ACC112 (cell line): Measurements from ENCODE around the gene BBX.
"Not testable (repeated sequence)": the region's sequence is repeated elsewhere in the genome, so short reads cannot be mapped to it uniquely, and the experiment has no call there.

Experiments used
- H2AFZ ChIP-seq: fragments of 200-600 bp; sonication (generic); one replicate; pipeline ENCODE4 v1.6.0; 2017; ENCODE audit warnings: antibody characterized with exemption, low read length; ENCODE audit not compliant: unreplicated experiment
- H3K27ac ChIP-seq: fragments of 200-600 bp; sonication (generic); 2 replicates; pipeline ENCODE4 v1.5.1; 2014; ENCODE audit warnings: low read depth, mild to moderate bottlenecking, antibody characterized with exemption, low read length, moderate library complexity
- H3K27me3 ChIP-seq: fragments of 200-600 bp; sonication (generic); 2 replicates; pipeline ENCODE4 v1.6.1; 2014; ENCODE audit warnings: mild to moderate bottlenecking, antibody characterized with exemption, low read length, moderate library complexity, mixed read lengths; ENCODE audit not compliant: insufficient read depth
- H3K36me3 ChIP-seq: fragments of 200-600 bp; sonication (generic); 2 replicates; pipeline ENCODE4 v1.6.1; 2016; ENCODE audit warnings: mild to moderate bottlenecking, antibody characterized with exemption, low read length, moderate library complexity, mixed read lengths; ENCODE audit not compliant: insufficient read depth
- H3K4me1 ChIP-seq: fragments of 200-600 bp; sonication (generic); one replicate; pipeline ENCODE4 v1.6.1; 2016; ENCODE audit warnings: low read length, mixed read lengths; ENCODE audit not compliant: insufficient read depth, unreplicated experiment, control insufficient read depth
- H3K4me3 ChIP-seq: fragments of 200-600 bp; sonication (generic); 2 replicates; pipeline ENCODE4 v1.5.1; 2014; ENCODE audit warnings: mild to moderate bottlenecking, low read depth, low read length
- H3K79me2 ChIP-seq: fragments of 200-600 bp; sonication (generic); one replicate; pipeline ENCODE4 v1.6.0; 2016; ENCODE audit warnings: low read length; ENCODE audit not compliant: control insufficient read depth, unreplicated experiment, insufficient read depth

BBX gene

DNA sequence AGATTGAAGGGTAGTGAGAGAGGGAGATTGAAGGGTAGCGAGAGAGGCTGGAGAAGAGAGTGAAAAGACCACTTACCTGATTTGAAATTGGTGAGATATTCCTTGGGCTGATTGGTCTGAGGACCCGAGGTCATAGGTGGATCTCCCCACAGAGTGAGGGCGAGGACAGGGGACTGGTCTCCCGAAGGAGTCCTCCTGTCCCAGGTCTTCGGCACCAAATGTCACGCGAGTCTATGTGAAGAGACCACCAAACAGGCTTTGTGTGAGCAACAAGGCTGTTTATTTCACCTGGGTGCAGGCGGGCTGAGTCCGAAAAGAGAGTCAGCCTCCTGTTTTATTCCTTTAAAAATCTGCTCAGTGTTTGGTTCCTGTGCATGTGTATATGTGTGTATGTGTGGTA, 48.7 kb downstream of the BBX start:
- not testable (repeated sequence) for H3K27me3 ChIP-seq, H3K4me1 ChIP-seq, H2AFZ ChIP-seq, H3K27ac ChIP-seq, H3K36me3 ChIP-seq, H3K4me3 ChIP-seq
- peaks cover 23% of the 10 kb centered on the region for H3K79me2 ChIP-seq

DNA sequence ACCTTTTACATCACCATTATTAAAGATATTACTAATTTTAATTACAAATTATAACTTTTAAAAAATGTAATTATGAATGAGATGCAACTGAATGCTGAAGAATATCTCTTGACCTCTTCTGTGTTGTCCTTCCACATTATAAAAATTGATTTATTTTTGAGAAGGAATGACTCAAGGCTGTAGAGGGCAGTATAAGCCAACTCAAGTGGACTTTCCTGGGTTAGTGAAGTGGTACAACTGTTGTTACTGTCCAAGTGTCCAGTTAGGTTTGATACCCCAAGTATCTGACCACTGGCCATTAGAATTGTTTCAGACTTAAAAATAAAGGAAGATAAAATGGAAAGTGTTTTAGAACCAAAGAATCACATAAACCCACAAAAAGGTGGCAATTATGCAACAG, 51.9 kb downstream of the BBX start:
- no peak overlapping the region for H2AFZ ChIP-seq
- H3K4me1 ChIP-seq = peaks cover 12% of the 10 kb centered on the region
- no peaks in the 10 kb centered on the region for H3K36me3 ChIP-seq
- no peaks in the 10 kb centered on the region for H3K27me3 ChIP-seq
- peaks cover 12% of the 10 kb centered on the region for H3K79me2 ChIP-seq
- no peak overlapping the region for H3K4me3 ChIP-seq
- H3K27ac ChIP-seq = no peak overlapping the region

DNA sequence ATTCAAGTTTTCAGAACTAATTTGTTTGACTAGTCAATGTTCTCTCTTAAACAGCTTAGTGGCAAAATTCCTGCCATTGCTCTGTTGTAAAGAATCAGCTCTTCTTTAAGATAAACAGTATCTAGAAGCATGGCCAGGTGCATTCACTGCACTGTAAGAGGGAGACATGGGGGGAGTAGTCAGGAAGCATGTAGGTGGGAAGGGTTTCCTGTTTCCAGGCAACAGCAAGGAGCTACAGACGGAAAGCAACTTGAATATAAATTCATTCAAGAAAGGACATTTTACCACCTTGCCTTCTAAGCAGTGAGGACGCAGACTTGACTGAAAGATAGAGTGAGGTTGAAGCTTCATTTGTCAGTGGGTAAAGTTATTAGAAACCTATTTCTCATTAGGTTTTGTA, 55.3 kb downstream of the BBX start:
- Histone ChIP-seq H3K36me3 (no peaks in the 10 kb centered on the region), H3K79me2 (peaks cover 9% of the 10 kb centered on the region), H3K27ac (no peak overlapping the region), H2AFZ (no peak overlapping the region), H3K4me1 (peaks cover 12% of the 10 kb centered on the region), H3K27me3 (no peaks in the 10 kb centered on the region), H3K4me3 (no peak overlapping the region)

DNA sequence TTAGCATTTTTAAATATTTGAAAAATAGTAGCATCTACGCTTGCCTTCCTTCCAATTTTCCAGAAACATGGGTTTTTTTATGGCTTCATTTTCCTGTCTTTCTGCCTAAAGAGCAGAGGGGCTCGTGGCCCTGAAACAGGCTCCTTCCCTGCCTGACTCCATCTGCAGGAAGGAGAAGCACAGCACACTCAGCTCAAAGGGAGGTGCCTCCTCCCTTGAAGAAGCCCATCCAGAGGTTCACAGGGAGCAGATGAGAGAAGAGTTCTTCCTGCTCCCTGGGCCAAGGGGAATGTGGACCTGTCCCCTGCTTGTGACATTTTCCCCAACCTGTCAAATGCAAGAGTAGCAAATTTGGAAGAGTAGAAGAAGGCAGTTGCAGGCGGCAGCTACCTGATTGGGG, 55.8 kb downstream of the BBX start:
- H3K4me3 ChIP-seq = no peak overlapping the region
- peaks cover 9% of the 10 kb centered on the region for H3K79me2 ChIP-seq
- H2AFZ ChIP-seq = no peak overlapping the region
- no peak overlapping the region for H3K27ac ChIP-seq
- peaks cover 12% of the 10 kb centered on the region for H3K4me1 ChIP-seq
- no peaks in the 10 kb centered on the region for H3K36me3 ChIP-seq
- H3K27me3 ChIP-seq = no peaks in the 10 kb centered on the region

DNA sequence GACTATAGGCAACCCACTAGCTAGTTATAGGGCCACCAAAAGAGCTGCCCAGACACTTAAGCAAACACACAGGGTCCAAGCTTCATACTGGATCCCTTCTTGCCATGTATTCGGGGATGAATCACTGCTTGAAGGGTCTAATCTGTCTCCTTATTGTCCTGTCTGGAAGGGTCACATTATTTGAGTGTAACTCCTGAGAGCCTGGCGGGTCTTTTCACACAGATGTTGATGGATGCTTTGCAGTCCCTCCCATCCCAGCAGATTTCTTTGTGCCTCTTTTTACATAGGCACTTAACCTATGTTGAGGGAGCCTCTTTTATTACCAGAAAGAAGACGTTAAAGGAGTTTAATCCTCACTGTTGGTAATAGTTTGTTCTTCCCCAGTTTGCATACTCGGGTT, 56.6 kb downstream of the BBX start:
- Histone ChIP-seq H2AFZ (no peak overlapping the region), H3K27ac (no peak overlapping the region)

DNA sequence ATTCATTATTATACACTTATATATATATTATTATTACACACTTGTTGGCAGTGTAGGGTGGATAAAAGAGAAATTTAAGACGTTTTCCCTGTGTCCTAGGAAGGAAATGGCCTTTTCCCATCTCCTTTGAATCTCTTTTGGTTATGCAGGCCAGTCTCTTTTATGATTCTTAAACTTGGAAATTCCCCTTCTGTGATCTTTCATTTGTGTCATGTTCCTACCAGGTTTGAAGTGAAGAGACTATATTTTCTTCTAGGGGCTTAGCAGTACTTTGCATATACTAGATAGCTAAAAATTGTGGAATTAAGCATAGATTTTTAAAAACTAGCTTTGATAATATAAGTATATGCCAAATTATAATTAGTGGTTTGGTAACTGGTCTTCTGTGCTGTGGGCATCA, 58.5 kb downstream of the BBX start:
- H3K27ac ChIP-seq = no peak overlapping the region
- no peak overlapping the region for H2AFZ ChIP-seq
- H3K27me3 ChIP-seq = no peaks in the 10 kb centered on the region
- H3K4me1 ChIP-seq = peaks cover 12% of the 10 kb centered on the region
- H3K36me3 ChIP-seq = no peaks in the 10 kb centered on the region
- no peak overlapping the region for H3K4me3 ChIP-seq
- H3K79me2 ChIP-seq = peaks cover 9% of the 10 kb centered on the region

More for the DNA sequence above, 56.6 kb downstream of the BBX start:
- H3K4me3 ChIP-seq = no peak overlapping the region
- H3K4me1 ChIP-seq = peaks cover 12% of the 10 kb centered on the region
- peaks cover 9% of the 10 kb centered on the region for H3K79me2 ChIP-seq
- H3K36me3 ChIP-seq = no peaks in the 10 kb centered on the region
- H3K27me3 ChIP-seq = no peaks in the 10 kb centered on the region

DNA sequence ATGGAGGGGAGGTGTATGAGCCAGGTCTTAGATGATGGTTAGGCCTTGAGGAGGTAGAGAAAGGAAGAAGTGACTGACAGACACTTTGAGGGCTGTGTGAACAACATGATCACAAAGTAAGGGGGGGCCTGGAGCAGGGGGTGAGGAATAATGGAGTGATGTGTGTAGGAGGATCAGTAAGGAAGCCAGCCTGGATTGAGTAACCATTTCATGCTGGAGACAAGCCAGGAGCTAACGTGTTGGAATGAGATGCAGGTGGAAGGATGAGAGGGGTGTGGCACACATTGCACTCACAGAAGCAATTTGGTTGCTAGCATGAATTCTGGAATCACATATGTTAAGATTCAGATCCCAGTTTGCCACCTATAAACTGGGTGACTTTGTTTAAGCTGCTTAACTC, 65.5 kb downstream of the BBX start:
- H3K27ac ChIP-seq = no peak overlapping the region
- no peak overlapping the region for H2AFZ ChIP-seq
- H3K4me3 ChIP-seq = no peak overlapping the region
- H3K36me3 ChIP-seq = no peaks in the 10 kb centered on the region
- no peaks in the 10 kb centered on the region for H3K4me1 ChIP-seq
- H3K79me2 ChIP-seq = peaks cover 3% of the 10 kb centered on the region
- H3K27me3 ChIP-seq = no peaks in the 10 kb centered on the region

DNA sequence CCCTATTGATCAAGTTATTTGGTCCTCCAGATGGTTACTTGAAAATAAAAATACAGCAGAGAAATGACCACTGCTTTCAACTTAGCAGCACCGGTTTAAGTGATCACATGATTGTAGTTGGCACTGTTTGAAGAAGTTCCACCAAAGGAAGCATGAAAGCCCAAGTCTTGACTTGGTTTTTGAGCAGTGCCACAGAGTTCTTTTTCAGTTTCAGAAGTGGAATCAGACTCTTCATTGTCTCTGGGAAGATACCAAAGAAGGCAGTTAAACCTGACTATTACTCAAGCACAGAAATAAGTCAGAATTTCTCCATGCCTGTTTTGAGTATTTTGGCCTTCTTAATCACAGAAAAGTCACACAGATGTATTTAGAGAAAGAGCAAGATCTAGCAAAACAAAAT, 66.7 kb downstream of the BBX start:
- Histone ChIP-seq H3K27ac (no peak overlapping the region), H2AFZ (no peak overlapping the region), H3K4me1 (no peaks in the 10 kb centered on the region), H3K4me3 (no peak overlapping the region), H3K36me3 (no peaks in the 10 kb centered on the region), H3K79me2 (peaks cover 3% of the 10 kb centered on the region), H3K27me3 (no peaks in the 10 kb centered on the region)

DNA sequence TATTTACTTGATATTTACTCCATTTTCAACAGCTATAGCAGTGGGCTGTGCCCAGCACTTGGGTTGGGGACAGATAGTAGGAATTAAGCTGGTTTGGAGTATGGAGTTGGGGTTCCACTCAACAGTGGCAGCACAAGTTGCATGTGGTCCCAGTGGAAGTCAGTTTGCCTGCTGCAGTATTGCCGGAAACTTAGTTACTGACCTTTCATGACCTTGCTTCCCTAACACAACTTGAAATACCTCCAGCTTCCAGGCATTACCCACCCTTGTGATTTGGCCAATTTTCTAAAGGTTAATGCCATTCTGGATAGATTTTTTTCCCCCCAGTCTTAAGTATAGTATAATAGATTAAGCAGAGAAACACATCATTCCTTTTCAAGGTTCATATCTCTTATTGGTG, 68.0 kb downstream of the BBX start:
- no peaks in the 10 kb centered on the region for H3K27me3 ChIP-seq
- H3K4me3 ChIP-seq = no peak overlapping the region
- no peaks in the 10 kb centered on the region for H3K4me1 ChIP-seq
- no peak overlapping the region for H3K27ac ChIP-seq
- no peaks in the 10 kb centered on the region for H3K36me3 ChIP-seq
- peaks cover 6% of the 10 kb centered on the region for H3K79me2 ChIP-seq
- no peak overlapping the region for H2AFZ ChIP-seq

DNA sequence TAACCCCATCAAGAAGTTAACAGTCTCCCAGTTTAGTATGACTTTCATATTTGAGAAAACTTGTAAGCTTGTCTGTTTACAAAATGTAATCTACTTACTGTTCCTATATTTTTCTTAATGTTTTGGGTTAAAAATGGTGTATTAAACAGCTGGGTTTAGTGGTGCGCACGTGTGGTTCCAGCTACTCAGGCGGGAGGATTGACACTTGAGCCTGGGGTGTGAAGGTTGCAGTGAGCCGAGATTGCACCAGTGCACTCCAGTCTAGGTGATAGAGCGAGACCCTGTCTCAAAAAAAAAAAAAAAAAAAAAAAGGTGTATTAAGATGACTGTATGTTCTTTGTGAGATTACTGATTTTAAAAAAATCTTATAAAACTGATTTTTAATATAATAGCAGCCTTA, 69.3 kb downstream of the BBX start:
- peaks cover 4% of the 10 kb centered on the region for H3K4me1 ChIP-seq
- H3K79me2 ChIP-seq = peaks cover 6% of the 10 kb centered on the region

DNA sequence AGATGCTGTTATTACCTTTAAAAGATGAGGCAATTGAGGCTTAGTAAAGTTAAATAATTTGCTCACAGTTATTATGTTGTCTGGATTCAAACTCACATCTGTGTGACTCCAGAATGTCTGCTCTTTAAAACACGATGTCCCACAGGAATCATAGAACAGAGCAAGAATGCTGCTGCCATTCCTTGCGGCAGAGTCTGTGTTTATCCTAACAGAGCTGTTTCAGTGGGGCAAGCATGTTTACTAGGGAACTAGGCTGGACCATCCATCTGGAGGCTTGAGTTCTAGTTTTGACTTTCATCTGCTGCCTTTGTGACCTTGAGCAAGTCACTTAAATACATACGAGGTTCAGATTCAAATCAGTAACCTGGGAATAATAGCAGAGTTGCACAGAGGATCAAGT, 72.1 kb downstream of the BBX start:
- H3K4me1 ChIP-seq = peaks cover 14% of the 10 kb centered on the region
- H2AFZ ChIP-seq = no peak overlapping the region
- H3K36me3 ChIP-seq = no peaks in the 10 kb centered on the region
- no peak overlapping the region for H3K4me3 ChIP-seq
- H3K27ac ChIP-seq = no peak overlapping the region
- no peaks in the 10 kb centered on the region for H3K27me3 ChIP-seq
- peaks cover 27% of the 10 kb centered on the region for H3K79me2 ChIP-seq

More for the DNA sequence above, 69.3 kb downstream of the BBX start:
- Histone ChIP-seq H3K27me3 (no peaks in the 10 kb centered on the region), H3K4me3 (no peak overlapping the region), H3K36me3 (no peaks in the 10 kb centered on the region), H3K27ac (no peak overlapping the region), H2AFZ (no peak overlapping the region)
